HG03060 (cell line): ENCODE data around the gene TP53AIP1.

ENCODE experiments used
- ATAC-seq: cut with Tn5 transposase; IDR thresholded peaks from one replicate; pipeline ENCODE4 v1.9.1; 2021; ENCODE audit warnings: low read depth, moderate number of reproducible peaks; ENCODE audit not compliant: unreplicated experiment

Gene TP53AIP1

GRCh38 chr11:128946648-128947047 is 4.0 kb upstream of the TP53AIP1 start:
- ATAC-seq, result no peak

DNA sequence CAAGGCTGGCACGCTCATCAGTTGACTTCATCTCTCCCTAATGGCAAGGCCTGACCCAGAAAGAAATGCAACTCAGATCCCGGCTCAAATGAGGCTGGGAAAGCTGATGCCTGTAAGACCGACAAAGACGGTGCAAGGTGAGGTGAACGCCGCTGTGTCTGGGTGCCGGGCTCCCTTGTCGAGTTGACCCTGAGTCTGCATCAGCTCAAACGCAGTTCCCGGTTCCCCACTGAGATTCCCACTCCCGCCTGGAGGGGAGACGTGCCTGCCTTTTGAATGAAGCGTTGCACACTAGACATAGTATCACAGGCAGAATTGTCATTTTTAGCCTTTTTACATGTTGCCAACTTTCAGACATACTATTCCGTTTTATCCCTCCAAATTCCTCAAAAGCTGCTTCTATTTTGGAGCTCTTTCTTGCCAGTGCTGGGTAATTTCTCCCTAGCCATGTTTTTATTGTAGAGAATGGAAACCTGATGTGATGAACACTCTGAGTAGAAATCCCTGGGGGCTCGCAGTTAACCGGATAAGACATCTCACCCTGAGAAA is 831 bp upstream of the TP53AIP1 start:
- ATAC-seq, result no peak

GRCh38 chr11:128942272-128942612 is 429 bp downstream of the TP53AIP1 start:
- ATAC-seq, result no peak

DNA sequence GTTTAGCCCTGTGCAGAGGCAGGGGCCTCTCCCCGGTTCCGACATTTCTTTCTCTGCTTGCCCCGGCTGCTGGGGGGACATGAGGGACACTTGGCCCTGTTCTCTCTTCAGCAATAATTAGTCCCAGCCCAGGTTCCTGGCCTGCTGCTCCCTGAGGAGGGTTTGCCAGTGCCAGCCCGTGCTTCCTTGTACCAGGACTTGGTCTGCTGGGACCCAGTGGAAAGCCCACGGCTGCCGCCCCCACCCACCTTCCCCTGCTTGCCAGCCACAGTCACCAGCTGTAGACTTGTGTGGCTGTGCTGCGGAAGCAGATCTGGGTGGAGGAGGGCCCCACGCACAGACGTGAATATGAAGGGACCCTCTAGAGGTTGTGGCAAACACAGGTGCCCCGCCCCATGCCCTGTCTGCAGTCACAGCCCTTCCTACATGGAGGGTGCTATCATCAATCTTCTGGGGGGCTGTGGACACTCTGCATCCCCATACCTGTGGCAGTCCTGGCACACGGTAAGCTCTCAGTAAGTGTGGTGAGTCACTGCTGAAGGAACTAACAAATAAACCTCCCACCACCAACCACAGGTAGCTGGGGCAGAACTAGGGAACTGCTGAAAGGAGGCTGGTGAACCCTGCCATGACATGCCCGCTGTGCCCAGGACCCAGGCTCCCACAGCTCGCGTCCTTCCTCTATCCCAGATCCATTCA is 949 bp downstream of the TP53AIP1 start:
- ATAC-seq, result no peak

GRCh38 chr11:128941110-128941509 is 1.6 kb downstream of the TP53AIP1 start:
- no peak for ATAC-seq

- no peak for ATAC-seq
Observed at GRCh38 chr11:128940603-128941002, 2.1 kb downstream of the TP53AIP1 start.

DNA sequence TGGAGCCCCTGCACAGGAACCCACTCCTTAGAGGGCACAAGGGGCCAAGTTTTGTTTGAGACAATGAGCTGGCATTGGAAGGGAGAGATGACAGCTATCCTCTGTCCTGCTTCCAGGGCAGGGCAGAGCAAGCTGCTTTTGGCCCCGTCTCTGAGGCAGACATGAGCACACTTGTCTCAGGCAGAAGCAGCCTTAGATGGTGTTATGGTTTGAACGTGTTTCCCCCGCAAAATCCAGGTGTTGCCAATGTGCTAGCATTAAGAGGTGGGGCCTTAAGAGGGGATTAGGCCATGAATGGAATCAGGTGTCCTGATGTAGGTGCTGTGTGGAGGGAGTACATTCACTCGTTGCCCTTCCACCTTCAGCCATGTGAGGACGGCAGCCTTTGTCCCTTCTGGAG is 2.5 kb downstream of the TP53AIP1 start:
- ATAC-seq, result no peak

DNA sequence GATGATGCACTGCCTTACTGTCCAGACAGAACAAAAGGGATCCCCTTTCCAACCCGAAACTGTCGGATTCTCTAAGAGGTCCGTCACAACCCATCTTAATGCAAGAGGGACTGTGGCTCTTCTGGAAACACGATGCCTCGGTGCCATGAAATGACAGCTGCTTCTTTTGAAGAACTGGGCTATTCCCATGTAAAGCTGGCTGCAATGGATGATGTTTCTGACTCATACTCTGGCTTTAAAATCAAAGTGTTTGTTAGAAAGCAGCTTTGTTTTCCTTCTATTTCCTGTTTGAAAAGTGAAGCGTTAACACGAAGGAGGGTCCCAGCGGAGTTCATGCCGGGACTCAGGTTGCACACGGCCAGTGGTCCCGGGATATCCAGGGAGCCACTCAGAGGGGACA is 3.1 kb downstream of the TP53AIP1 start:
- ATAC-seq, result no peak

GRCh38 chr11:128938156-128938885 is 4.3 kb downstream of the TP53AIP1 start:
- no peak for ATAC-seq

- ATAC-seq, result no peak
Observed at GRCh38 chr11:128937480-128937879, 5.2 kb downstream of the TP53AIP1 start.

DNA sequence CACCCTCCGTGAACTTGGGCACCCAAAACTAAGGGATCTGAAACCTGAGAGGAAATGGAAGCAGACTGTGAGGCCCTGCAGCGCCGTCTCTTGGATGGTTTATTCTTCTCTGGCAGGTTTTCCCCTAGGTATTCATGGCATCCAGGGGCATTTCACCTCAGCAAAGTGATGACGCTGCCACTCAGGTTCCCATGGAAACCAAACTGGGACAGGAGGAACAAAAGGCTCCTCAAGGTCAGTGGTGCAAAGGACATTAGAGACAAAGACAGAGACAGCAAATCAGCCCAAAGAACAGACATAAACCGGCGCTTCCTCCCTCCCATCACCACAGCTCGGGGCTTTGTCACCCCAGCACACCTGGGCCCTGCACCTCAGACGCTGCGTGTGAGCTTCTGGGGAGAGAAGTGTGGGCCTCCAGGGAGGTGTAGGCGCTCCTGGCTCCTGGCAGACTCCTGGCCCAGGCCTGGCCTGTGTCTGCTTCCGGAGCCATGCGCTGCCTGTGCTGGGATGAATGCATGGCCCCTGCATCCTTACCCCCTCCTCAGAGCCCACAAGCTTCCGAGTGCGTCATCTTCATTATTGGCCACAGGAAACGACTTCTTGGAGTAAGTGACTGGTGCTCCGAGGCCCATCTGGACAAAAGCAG is 5.9 kb downstream of the TP53AIP1 start:
- no peak for ATAC-seq

- ATAC-seq, result no peak
Observed at GRCh38 chr11:128934926-128935325, 7.7 kb downstream of the TP53AIP1 start.

DNA sequence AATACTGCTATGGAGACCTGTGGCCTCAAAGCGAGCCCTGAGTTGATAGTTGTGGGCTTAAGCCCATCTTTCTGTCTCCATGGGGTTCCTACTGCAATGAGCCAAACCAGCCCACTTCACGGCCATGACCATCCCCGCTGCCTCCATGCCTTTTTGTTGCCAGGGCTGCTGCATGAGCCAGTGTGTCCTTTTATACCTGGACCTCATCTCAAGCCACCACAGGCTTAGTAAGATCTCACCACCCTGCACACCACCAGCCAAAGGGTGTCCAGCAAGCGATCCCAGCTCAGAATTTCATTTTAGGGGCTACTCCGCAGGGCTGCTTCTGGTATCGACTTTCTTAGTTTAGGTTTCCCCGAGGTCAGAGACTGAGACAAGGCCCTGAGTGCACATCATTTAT is 8.3 kb downstream of the TP53AIP1 start:
- no peak for ATAC-seq

DNA sequence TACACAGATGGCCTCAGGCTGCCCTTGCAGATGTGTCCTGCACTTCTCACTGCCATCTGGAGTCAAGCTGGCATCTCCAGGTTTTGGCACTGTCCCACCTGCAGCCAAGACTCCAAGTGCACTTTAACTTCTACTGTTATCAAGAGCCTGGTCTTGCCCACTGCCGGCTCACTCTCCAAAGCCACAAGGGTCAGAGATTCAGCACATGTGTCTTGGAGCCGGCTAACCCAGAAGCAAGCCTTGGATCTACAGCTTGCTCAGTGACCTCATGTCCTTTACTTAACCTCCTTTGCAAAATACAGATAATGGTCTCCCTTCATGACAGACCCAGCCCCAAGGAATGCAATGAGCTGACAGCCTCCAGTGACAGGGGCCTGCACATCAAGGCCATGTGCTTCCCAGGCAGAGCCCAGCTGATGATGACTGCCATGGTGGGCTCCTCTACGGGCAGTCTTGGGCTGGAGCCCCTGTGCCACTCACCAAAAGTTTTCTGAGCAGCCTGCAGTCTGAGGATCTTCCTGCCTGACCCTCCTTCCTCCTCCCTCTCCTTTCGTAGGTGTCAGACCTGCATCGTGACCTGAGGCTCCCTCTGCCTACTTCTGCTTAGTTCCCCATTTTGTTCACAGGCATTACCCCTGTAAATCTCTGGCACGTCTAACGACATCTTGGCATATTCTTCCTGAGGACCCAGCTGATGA is 9.0 kb downstream of the TP53AIP1 start:
- no peak for ATAC-seq

DNA sequence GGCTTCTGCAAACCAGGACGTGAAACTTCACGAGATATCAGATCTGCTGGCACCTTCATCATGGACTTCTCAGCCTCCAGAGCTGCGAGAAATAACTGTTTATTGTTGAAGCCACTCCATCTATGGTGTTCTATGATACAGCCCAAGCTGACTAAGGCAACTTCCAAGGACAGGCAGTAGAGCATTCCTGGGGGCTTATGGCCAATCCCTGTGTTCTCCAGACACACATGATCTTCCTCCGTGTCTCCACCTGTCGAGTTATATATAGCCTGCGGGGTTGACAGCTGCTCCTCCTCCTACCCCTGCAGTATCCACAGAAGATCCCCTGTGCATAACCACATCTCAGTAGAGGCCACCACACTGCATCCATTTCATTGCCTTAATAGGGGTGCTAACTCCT is 11.0 kb downstream of the TP53AIP1 start:
- ATAC-seq, result no peak

DNA sequence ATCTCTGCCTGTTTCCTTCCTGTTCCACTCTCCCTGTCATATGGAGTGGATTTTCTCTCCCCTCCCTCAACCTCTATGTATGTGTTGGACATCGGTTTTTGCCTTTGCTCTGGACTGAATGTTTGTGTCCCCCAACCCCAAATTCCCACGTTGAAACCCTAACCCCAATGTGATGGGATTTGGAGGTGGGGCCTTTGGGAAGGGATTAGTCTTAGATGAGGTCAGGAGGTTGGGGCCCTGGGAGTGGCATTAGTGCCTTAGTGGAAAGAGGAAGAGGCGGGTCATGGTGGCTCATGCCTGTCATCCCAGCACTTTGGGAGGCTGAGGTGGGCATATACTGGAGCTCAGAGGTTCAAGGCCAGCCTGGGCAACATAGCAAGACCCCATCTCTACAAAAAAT is 11.6 kb downstream of the TP53AIP1 start:
- ATAC-seq, result no peak

DNA sequence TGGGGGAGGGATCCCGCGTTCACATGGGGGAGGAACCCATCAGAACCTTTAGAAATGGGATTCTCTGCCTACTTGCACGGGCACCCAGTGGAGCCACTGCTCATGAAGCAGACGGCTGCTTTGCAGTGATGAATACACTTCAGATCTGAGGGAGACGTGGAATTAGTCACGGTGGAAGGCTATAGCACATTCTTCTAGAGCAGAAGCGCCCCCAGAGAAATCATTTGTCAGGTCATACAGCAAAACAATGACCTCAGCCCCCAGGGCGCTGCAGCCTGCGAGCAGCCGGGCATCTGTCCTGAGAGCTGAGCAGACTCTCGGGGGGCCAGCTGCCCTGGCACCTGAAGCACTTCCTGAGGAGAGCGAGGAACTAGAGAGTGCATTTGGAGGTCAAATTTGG is 12.7 kb downstream of the TP53AIP1 start:
- no peak for ATAC-seq

GRCh38 chr11:128929468-128929867 is 13.2 kb downstream of the TP53AIP1 start:
- ATAC-seq, result no peak

DNA sequence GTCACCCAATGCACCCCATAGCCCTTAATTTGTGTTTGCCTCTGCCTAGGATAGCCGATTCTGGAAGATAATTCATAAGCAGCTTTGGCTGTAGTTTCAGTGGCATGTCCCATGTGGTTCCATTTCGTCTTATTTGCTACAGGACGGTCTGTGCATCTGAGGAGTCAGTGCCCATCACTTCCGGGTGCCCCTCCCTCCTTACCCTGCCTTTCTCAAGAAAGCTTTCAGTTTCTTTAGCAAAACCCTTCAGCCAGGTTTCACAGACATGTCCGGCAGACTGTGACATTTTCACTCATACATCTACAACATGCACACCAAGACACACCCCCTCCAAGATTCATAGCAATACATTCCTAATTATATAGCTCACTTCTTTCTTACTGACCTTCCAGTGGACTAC is 14.3 kb downstream of the TP53AIP1 start:
- ATAC-seq, result peak; percentile 97

DNA sequence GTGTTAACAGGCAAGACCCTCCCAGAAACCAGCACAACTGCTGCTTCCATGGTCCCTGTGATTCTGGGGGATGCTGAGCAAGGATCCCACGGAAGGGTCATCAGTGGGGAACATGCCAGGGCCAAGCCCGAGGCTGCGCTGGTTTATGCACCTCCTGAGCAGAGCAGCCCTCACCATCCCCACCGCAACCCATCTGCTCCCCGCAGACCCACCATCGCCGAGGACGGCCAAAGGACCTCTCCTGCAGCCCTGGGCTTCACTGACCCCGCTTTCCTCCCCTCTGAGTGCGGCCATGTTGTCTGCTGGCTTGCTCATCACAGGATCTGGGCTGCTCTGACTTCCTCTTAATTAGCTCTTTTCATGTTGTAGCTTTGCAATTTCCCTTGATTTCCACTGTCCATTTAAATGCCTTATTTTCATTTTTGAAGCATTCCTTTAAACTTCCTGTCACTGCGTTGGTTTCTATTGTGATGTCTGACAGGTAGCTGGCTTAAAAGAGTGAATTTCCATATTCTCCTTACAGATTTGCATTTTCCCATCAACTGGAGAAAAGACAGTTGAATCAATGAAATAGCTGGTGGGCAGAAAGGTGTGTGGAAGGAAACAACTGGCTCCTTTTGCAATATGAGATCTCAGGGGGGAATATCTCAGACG is 14.9 kb downstream of the TP53AIP1 start:
- ATAC-seq, result no peak

GRCh38 chr11:128927108-128927461 is 15.6 kb downstream of the TP53AIP1 start:
- ATAC-seq, result no peak
